GM18498 (cell line): ENCODE data around the gene KIR2DL1.
"Not testable (repeated sequence)": the region's sequence is repeated elsewhere in the genome, so short reads cannot be mapped to it uniquely, and the experiment has no call there.

Experiments used
- ATAC-seq: cut with Tn5 transposase; IDR thresholded peaks from one replicate; pipeline ENCODE4 v1.9.1; 2021; ENCODE audit warnings: mild to moderate bottlenecking, moderate library complexity; ENCODE audit not compliant: unreplicated experiment

Gene KIR2DL1

DNA sequence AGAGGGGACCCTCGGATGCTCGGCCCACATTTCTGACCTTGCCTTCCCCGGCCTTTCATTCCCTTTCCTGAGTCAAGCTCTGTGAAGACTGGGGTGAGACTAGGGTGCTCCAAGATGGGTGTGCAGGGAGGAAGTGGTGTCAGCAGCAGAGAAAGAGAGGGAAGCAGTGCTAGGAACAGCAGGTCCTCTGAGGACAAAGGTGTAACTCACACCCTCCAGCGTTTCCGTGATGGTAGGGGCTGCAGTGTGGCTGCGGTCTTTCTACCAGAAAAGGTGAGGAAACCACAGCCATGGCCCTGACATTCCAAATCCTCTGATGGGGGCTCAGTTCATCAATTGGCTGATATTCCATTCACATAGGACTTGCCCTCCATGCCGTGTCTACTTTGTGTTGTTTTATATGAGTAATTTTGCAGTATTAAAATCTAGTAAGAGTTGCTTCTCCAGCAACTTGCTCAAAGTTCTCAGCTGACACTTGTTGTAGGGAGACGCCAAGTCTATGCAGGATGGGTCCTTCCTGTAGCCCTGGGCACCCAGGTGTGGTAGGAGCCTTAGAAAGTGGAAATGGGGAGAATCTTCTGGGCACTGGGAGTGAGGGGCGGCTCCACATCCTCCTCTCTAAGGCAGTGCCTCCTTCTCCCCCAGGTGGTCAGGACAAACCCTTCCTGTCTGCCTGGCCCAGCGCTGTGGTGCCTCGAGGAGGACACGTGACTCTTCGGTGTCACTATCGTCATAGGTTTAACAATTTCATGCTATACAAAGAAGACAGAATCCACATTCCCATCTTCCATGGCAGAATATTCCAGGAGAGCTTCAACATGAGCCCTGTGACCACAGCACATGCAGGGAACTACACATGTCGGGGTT is 48.3 kb downstream of the KIR2DL1 start:
- ATAC-seq, result no peak

DNA sequence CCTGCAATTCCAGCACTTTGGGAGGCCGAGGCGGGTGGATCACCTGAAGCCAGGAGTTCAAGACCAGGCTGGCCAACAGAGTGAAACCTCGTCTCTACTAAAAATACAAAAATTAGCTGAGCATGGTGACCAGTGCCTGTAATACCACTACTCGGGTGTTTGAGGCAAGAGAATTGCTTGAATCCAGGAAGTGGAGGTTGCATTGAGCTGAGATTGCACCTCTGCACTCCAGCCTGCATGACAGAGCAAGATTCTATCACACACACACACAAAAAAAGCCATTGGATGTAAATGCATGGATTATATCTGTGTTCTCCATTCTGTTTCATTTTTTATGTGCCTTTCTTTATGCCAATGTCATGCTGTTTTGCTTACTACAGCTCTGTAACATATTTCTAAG is 54.8 kb downstream of the KIR2DL1 start:
- not testable (repeated sequence) for ATAC-seq

- ATAC-seq, result not testable (repeated sequence)
Observed at GRCh38 chr19:54825326-54825725, 55.7 kb downstream of the KIR2DL1 start.

DNA sequence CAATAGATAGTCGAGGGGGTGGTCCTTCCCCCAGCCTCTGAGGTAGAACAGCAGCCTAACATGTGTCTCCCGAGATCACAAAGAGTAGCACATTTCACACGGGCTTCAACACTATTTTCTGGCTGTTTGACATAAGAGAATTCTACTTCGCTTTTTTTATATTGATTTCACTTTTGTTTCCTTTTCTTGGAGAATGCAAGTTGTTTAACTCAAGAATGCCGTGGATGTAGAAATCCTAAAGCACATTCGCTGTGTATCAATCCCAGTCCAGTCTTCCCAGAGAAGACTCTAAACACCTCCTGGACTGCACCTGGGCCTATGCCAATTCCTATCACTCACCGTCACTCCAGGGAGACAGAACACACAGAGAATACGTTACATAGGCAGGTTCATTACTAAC is 58.5 kb downstream of the KIR2DL1 start:
- not testable (repeated sequence) for ATAC-seq

- not testable (repeated sequence) for ATAC-seq
Observed at GRCh38 chr19:54832496-54832895, 62.9 kb downstream of the KIR2DL1 start, which contains the start of gene KIR2DS4. Gene KIR2DS4 (plus strand): TSS chr19:54832676.
